ENCODE data around the gene HMCN2. TPM values are rescaled to one million over a fixed set of nuclear protein-coding genes. Genes with fewer than 3 reads are reported as not detected.

Gene HMCN2
- total and polyA plus RNA-seq, 2 donors (not counting 3 experiments of a cell fraction or from before 2014, with no cell fraction given), result 0.04 to 0.24 TPM

DNA sequence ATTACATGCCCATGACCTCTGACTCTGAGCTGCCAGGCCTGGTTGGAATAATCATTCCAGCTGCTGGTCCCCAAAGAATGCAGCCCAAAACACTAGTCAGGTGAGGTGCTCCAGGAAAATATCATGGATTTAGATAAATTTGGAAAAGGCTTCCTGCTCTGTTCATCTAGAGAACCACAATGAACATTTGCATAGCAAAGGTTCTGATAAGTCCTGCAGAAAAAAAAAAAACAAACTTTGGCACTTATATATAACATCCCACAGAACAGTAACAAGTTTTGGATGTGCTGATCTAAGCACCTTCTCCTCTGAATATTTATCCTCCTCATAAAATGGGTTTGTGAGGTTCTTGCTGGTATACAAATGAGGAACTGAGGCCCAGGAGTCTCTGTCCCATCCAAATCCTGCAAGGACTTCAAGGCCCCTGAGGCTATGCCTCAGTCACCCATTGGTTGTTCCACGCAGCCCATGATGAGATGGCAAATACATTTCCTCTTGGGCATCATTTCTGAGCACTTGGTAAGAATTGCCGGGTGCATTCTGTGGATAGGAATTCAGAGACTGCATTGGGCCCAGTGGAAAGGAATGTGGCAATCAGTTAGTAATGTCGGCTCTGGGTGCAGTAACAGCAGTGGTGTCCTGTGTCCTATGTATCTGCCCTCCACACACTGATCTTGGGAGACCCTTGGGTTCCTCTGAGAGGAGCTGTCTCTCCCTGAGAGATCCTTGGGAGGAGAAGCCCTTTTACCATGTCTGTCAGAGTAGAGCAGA lies 105.8 kb downstream of the HMCN2 start:
- dilution Hi-C loops (cut with MboI; ENCODE audit: extremely low pct_ligation_motif_present, low sequenced_read_pairs), result no loop called here
- FAIRE-seq, result no peak
- CTCF ChIA-PET, result no interaction called here

More for the DNA sequence above, 105.8 kb downstream of the HMCN2 start:
- no peak for DNase-seq (ENCODE audit: low read depth, low spot score)
- no peak overlapping the region for H3K9ac ChIP-seq (replicated peaks; ENCODE audit: extremely low read depth, insufficient read depth, low read length)
- intact Hi-C loops (cut with micrococcal nuclease), result no loop called here
- no peaks in the 10 kb centered on the region for H4K20me1 ChIP-seq (replicated peaks; ENCODE audit: control insufficient read depth, extremely low read depth, insufficient read depth, low read length)
- no TSS peak for BruUV-seq (replicated peaks)
- H3K9me3 ChIP-seq (replicated peaks; ENCODE audit: control insufficient read depth, insufficient read depth, low read length), result no peaks in the 10 kb centered on the region
- TF ChIP-seq JUN (IDR thresholded peaks at IDR 0.05; ENCODE audit: borderline replicate concordance, insufficient read depth, insufficient read length, low read depth), result no peak
- TF ChIP-seq POLR2AphosphoS5 (IDR thresholded peaks at IDR 0.05; ENCODE audit: insufficient read depth, low read depth, low read length), result no peak
- TF ChIP-seq FOS (IDR thresholded peaks at IDR 0.05; ENCODE audit: borderline replicate concordance, insufficient read depth, low read length), result no peak
- TF ChIP-seq MYC (IDR thresholded peaks at IDR 0.05; ENCODE audit: low read depth, low read length), result no peak
- TF ChIP-seq, protein P1, sequence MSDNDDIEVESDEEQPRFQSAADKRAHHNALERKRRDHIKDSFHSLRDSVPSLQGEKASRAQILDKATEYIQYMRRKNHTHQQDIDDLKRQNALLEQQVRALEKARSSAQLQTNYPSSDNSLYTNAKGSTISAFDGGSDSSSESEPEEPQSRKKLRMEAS (IDR thresholded peaks at IDR 0.05; ENCODE audit: insufficient read depth, insufficient read length), result no peak
- TF ChIP-seq POLR2A (IDR thresholded peaks at IDR 0.05; ENCODE audit: low read depth, low read length), result no peak
- TF ChIP-seq, protein P2, sequence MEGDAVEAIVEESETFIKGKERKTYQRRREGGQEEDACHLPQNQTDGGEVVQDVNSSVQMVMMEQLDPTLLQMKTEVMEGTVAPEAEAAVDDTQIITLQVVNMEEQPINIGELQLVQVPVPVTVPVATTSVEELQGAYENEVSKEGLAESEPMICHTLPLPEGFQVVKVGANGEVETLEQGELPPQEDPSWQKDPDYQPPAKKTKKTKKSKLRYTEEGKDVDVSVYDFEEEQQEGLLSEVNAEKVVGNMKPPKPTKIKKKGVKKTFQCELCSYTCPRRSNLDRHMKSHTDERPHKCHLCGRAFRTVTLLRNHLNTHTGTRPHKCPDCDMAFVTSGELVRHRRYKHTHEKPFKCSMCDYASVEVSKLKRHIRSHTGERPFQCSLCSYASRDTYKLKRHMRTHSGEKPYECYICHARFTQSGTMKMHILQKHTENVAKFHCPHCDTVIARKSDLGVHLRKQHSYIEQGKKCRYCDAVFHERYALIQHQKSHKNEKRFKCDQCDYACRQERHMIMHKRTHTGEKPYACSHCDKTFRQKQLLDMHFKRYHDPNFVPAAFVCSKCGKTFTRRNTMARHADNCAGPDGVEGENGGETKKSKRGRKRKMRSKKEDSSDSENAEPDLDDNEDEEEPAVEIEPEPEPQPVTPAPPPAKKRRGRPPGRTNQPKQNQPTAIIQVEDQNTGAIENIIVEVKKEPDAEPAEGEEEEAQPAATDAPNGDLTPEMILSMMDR (IDR thresholded peaks at IDR 0.05; ENCODE audit: extremely low read depth in 1 of 2, insufficient read depth in 1 of 2, low read depth in 1 of 2, low read length in 2 of 2), result no peak
- no peak for TF ChIP-seq EZH2 (IDR thresholded peaks at IDR 0.05; ENCODE audit: borderline replicate concordance, low read depth, low read length, severe bottlenecking)
- TF ChIP-seq GATA2 (IDR thresholded peaks at IDR 0.05; ENCODE audit: insufficient read depth, insufficient read length, low read depth, low read length), result no peak
- H2AFZ ChIP-seq (ENCODE audit: low read depth, low read length), result no peak overlapping the region
- no peak overlapping the region for H3K27ac ChIP-seq (ENCODE audit: insufficient read depth, low read depth, low read length)
- no peaks in the 10 kb centered on the region for H3K27me3 ChIP-seq (ENCODE audit: control insufficient read depth in 2 of 2, insufficient read depth in 2 of 2, low read length in 2 of 2)
- H3K4me3 ChIP-seq (replicated peaks in 1 of 3; ENCODE audit: insufficient read depth in 1 of 3, low read depth in 1 of 3, low read length in 3 of 3), result no peak overlapping the region
- POLR2A ChIA-PET, result interaction anchor here (0.6 kb wide), 1 partner anchor 124 kb away, joined by 4 read pairs; no protein-coding TSS in a partner anchor
- H3K79me2 ChIP-seq (ENCODE audit: control insufficient read depth, insufficient read depth, low read length), result no peaks in the 10 kb centered on the region
- H3K4me1 ChIP-seq (ENCODE audit: control insufficient read depth, extremely low read depth, insufficient read depth, low read length), result no peaks in the 10 kb centered on the region
- H3K36me3 ChIP-seq (ENCODE audit: control insufficient read depth in 2 of 2, extremely low read depth in 1 of 2, insufficient read depth in 2 of 2, low read length in 2 of 2), result no peaks in the 10 kb centered on the region
- no peak overlapping the region for H3K4me2 ChIP-seq (ENCODE audit: insufficient read depth, low read length)
- H3K9me1 ChIP-seq (replicated peaks; ENCODE audit: control insufficient read depth, extremely low read depth, insufficient read depth, low read length), result no peaks in the 10 kb centered on the region
